LNCaP clone FGC (cell line): ENCODE results near the gene CFAP43.

Source experiments
- DNase-seq: peaks from one replicate; pipeline ENCODE4 v3.0.0-alpha.2; 2011; ENCODE audit warnings: low read depth
- H3K4me3 ChIP-seq: 2 replicates; pipeline ENCODE4 v1.5.1; 2011; ENCODE audit warnings: mild to moderate bottlenecking, low read depth, low read length, control low read depth
- CTCF ChIP-seq: IDR thresholded peaks from 2 replicates; pipeline ENCODE4 v1.5.1; 2012; ENCODE audit warnings: mild to moderate bottlenecking; ENCODE audit not compliant: control insufficient read depth, insufficient read depth; ENCODE audit errors: extremely low read depth

CFAP43 gene

GRCh38 chr10:104264783-104265182, 32.6 kb upstream of the CFAP43 start:
- no peak for DNase-seq
- no peak for TF ChIP-seq CTCF
- H3K4me3 ChIP-seq = no peak overlapping the region

- TF ChIP-seq CTCF = no peak
- no peak for DNase-seq
- no peak overlapping the region for H3K4me3 ChIP-seq
Measured at GRCh38 chr10:104262055-104262454, 29.9 kb upstream of the CFAP43 start.

- TF ChIP-seq CTCF = no peak
- no peak for DNase-seq
- no peak overlapping the region for H3K4me3 ChIP-seq
Measured at GRCh38 chr10:104260775-104261115, 28.6 kb upstream of the CFAP43 start.

GRCh38 chr10:104259999-104260774, 28.0 kb upstream of the CFAP43 start:
- H3K4me3 ChIP-seq = no peak overlapping the region
- TF ChIP-seq CTCF = no peak
- no peak for DNase-seq

- no peak for TF ChIP-seq CTCF
- no peak overlapping the region for H3K4me3 ChIP-seq
- no peak for DNase-seq
Measured at GRCh38 chr10:104259456-104259855, 27.3 kb upstream of the CFAP43 start.

- TF ChIP-seq CTCF = no peak
- no peak overlapping the region for H3K4me3 ChIP-seq
- no peak for DNase-seq
Measured at GRCh38 chr10:104258209-104258608, 26.0 kb upstream of the CFAP43 start.

- no peak for DNase-seq
- no peak for TF ChIP-seq CTCF
- no peak overlapping the region for H3K4me3 ChIP-seq
Measured at GRCh38 chr10:104257235-104257634, 25.1 kb upstream of the CFAP43 start.
